Measurements from ENCODE around the gene GNMT. TPM values are rescaled to one million over a fixed set of nuclear protein-coding genes. Genes with fewer than 3 reads are reported as not detected.

Gene GNMT
- total and polyA plus RNA-seq, 2 donors (not counting 1 experiment from before 2014, with no cell fraction given): 2.0 to 5.9 TPM

GRCh38 chr6:42933205-42933604 lies 27.3 kb upstream of the GNMT start:
- Histone ChIP-seq H3K4me1 (ENCODE audit: control insufficient read depth in 2 of 2, insufficient read depth in 2 of 2, low read length in 2 of 2) (peaks cover 48 to 61% of the 10 kb centered on the region in 2 donors), H3K27me3 (replicated peaks in 1 of 4; ENCODE audit: control extremely low read depth in 1 of 4, control insufficient read depth in 3 of 4, insufficient read depth in 4 of 4, low read length in 3 of 4) (no peaks in the 10 kb centered on the region), H4K20me1 (ENCODE audit: control insufficient read depth, insufficient read depth, low read length, poor library complexity, severe bottlenecking) (peaks cover 82% of the 10 kb centered on the region), H3K36me3 (replicated peaks in 1 of 2; ENCODE audit: control extremely low read depth in 1 of 2, control insufficient read depth in 1 of 2, extremely low read depth in 1 of 2, insufficient read depth in 2 of 2, low read length in 1 of 2) (peaks cover 1 to 65% of the 10 kb centered on the region in 2 experiments), H3K79me2 (ENCODE audit: control insufficient read depth, insufficient read depth, low read length) (peaks cover 78% of the 10 kb centered on the region), H3K27ac (ENCODE audit: low read length in 2 of 2) (peak overlapping the region; percentile 8 to 97), H3K9ac (ENCODE audit: low read length) (peak overlapping the region; percentile 17), H2AFZ (ENCODE audit: insufficient read depth, low read depth, low read length, poor library complexity, severe bottlenecking) (no peak overlapping the region), H3K9me3 (ENCODE audit: control extremely low read depth in 1 of 3, control insufficient read depth in 2 of 3, insufficient read depth in 1 of 3, low read length in 2 of 3) (no peaks in the 10 kb centered on the region), H3K4me2 (replicated peaks; ENCODE audit: low read depth, low read length, poor library complexity, severe bottlenecking) (peak overlapping the region; percentile 56), H3K4me3 (ENCODE audit: control extremely low read depth in 1 of 5, extremely low read depth in 1 of 5, insufficient read depth in 1 of 5, low read depth in 2 of 5, low read length in 4 of 5) (peak overlapping the region in 2 of 5 experiments; percentile 5 to 31)
- Mint-ChIP-seq H3K9me3 (ENCODE audit: insufficient read depth) (no peaks in the 10 kb centered on the region), H3K4me1 (peaks cover 64% of the 10 kb centered on the region), H3K27ac (peak overlapping the region; percentile 76), H3K27me3 (no peaks in the 10 kb centered on the region), H3K4me3 (peak overlapping the region; percentile 100)
- ChIA-PET POLR2A (interaction anchor here (1.6 kb wide), 1 partner anchor 27 kb away, joined by 4 read pairs; no protein-coding TSS in a partner anchor), CTCF (interaction anchor here (1.3 to 2.5 kb wide), 2 partner anchors 46 to 51 kb away, joined by 4 to 6 read pairs; partner anchors contain the start of genes PEX6 and PPP2R5D)
- ATAC-seq (ENCODE audit: low read depth) (no peak), DNase-seq (no peak)
- intact Hi-C loops (cut with micrococcal nuclease): no loop called here
- TF ChIP-seq EZH2 (IDR thresholded peaks at IDR 0.05; ENCODE audit: borderline replicate concordance, insufficient read depth, low read depth, low read length, poor library complexity, severe bottlenecking) (no peak), CTCF (IDR thresholded peaks at IDR 0.05) (no peak)
- 35% methylated on average over 2 of the region's 3 CpGs for WGBS (ENCODE audit: insufficient coverage)

GRCh38 chr6:42935322-42935721 lies 25.2 kb upstream of the GNMT start:
- Histone ChIP-seq H3K9me3 (ENCODE audit: control extremely low read depth in 1 of 3, control insufficient read depth in 2 of 3, insufficient read depth in 1 of 3, low read length in 2 of 3) (no peaks in the 10 kb centered on the region), H3K27me3 (replicated peaks in 1 of 4; ENCODE audit: control extremely low read depth in 1 of 4, control insufficient read depth in 3 of 4, insufficient read depth in 4 of 4, low read length in 3 of 4) (no peaks in the 10 kb centered on the region), H3K9ac (ENCODE audit: low read length) (no peak overlapping the region), H3K27ac (ENCODE audit: low read length in 2 of 2) (peak overlapping the region in 1 of 2 donors; percentile 53), H3K36me3 (replicated peaks in 1 of 2; ENCODE audit: control extremely low read depth in 1 of 2, control insufficient read depth in 1 of 2, extremely low read depth in 1 of 2, insufficient read depth in 2 of 2, low read length in 1 of 2) (peaks cover 1 to 80% of the 10 kb centered on the region in 2 experiments), H4K20me1 (ENCODE audit: control insufficient read depth, insufficient read depth, low read length, poor library complexity, severe bottlenecking) (peaks cover 88% of the 10 kb centered on the region), H3K4me3 (ENCODE audit: control extremely low read depth in 1 of 5, extremely low read depth in 1 of 5, insufficient read depth in 1 of 5, low read depth in 2 of 5, low read length in 4 of 5) (no peak overlapping the region), H3K4me2 (replicated peaks; ENCODE audit: low read depth, low read length, poor library complexity, severe bottlenecking) (no peak overlapping the region), H2AFZ (ENCODE audit: insufficient read depth, low read depth, low read length, poor library complexity, severe bottlenecking) (no peak overlapping the region), H3K79me2 (ENCODE audit: control insufficient read depth, insufficient read depth, low read length) (peaks cover 84% of the 10 kb centered on the region), H3K4me1 (ENCODE audit: control insufficient read depth in 2 of 2, insufficient read depth in 2 of 2, low read length in 2 of 2) (peaks cover 43 to 52% of the 10 kb centered on the region in 2 donors)
- ATAC-seq (ENCODE audit: low read depth) (no peak), DNase-seq (no peak)
- no peaks in the 10 kb centered on the region for H3K9me3 Mint-ChIP-seq (ENCODE audit: insufficient read depth)
- no peaks in the 10 kb centered on the region for H3K27me3 Mint-ChIP-seq
- ChIA-PET POLR2A (interaction anchor here (0.6 kb wide), 2 partner anchors 18 to 43 kb away, joined by 4 to 5 read pairs; no protein-coding TSS in a partner anchor), CTCF (no interaction called here)
- peak overlapping the region; percentile 50 for H3K27ac Mint-ChIP-seq
- H3K4me3 Mint-ChIP-seq: no peak overlapping the region
- no peak for TF ChIP-seq CTCF (IDR thresholded peaks at IDR 0.05)
- no peak for TF ChIP-seq EZH2 (IDR thresholded peaks at IDR 0.05; ENCODE audit: borderline replicate concordance, insufficient read depth, low read depth, low read length, poor library complexity, severe bottlenecking)
- intact Hi-C loops (cut with micrococcal nuclease): no loop called here
- 63% methylated on average over 7 of the region's 7 CpGs for WGBS (ENCODE audit: insufficient coverage)
- peaks cover 62% of the 10 kb centered on the region for H3K4me1 Mint-ChIP-seq
